Measurements from ENCODE around the gene NDUFA11. TPM values are rescaled to one million over a fixed set of nuclear protein-coding genes. Genes with fewer than 3 reads are reported as not detected.
A peak's percentile ranks its signal among the peaks of the same experiment; 100 is the strongest.

NDUFA11 gene
- polyA plus RNA-seq, 3 donors = 188 to 552 (median 396) TPM

GRCh38 chr19:5943623-5944022 is 40.0 kb upstream of the NDUFA11 start:
- H3K79me2 ChIP-seq (ENCODE audit: insufficient read depth, low read length) = peaks cover 55% of the 10 kb centered on the region

DNA sequence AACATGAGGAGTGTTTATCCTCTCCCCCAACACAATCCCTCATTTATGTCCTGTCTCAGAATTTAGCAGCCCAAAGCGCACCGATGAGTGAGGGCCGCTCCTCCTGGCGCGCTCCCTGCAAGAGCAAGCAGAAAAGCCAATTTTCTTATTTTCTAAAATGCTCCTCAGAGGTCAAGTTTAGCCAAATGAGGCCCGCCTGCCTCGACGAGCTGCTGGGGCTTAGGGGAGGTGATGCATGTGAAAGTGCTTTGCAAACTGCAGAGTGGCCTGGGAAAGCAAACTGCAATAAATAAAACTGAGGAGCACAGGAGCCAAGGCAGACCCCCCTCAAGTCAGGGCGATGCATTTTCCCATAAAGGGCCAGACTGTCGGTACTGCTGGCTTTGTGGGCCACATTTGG is 39.5 kb upstream of the NDUFA11 start:
- intact Hi-C loops (cut with micrococcal nuclease) = no loop called here
- Histone ChIP-seq H2AFZ (ENCODE audit: insufficient read depth, low read depth, low read length, poor library complexity, severe bottlenecking) (no peak overlapping the region), H3K4me3 (replicated peaks in 1 of 3; ENCODE audit: low read depth in 2 of 3, low read length in 3 of 3) (no peak overlapping the region), H3K79me2 (ENCODE audit: insufficient read depth, low read length) (peaks cover 54% of the 10 kb centered on the region), H3K36me3 (replicated peaks in 1 of 2; ENCODE audit: control insufficient read depth in 1 of 2, insufficient read depth in 2 of 2, low read length in 2 of 2) (peaks cover 35 to 62% of the 10 kb centered on the region in 2 donors), H3K27me3 (ENCODE audit: control insufficient read depth in 2 of 2, insufficient read depth in 2 of 2, low read length in 2 of 2) (no peaks in the 10 kb centered on the region), H3K27ac (ENCODE audit: low read depth in 1 of 2, low read length in 2 of 2) (no peak overlapping the region), H3K4me2 (replicated peaks; ENCODE audit: extremely low read depth, low read length, poor library complexity, severe bottlenecking) (no peak overlapping the region), H3K4me1 (ENCODE audit: control insufficient read depth in 1 of 2, insufficient read depth in 2 of 2, low read length in 2 of 2) (peaks cover 18% of the 10 kb centered on the region in 2 donors), H4K20me1 (ENCODE audit: insufficient read depth, low read length) (peaks cover 66% of the 10 kb centered on the region), H3K9me3 (replicated peaks in 1 of 2; ENCODE audit: control insufficient read depth in 1 of 2, insufficient read depth in 1 of 2, low read length in 2 of 2) (no peaks in the 10 kb centered on the region), H3K9ac (ENCODE audit: insufficient read depth, low read length, poor library complexity, severe bottlenecking) (no peak overlapping the region)
- Mint-ChIP-seq H3K4me3 (no peak overlapping the region), H3K27ac (no peak overlapping the region), H3K4me1 (peaks cover 18% of the 10 kb centered on the region), H3K27me3 (ENCODE audit: low read depth in 3 of 3) (peaks cover 0 to 2% (median 1%) of the 10 kb centered on the region in 3 donors), H3K9me3 (no peaks in the 10 kb centered on the region), H3K36me3 (peaks cover 48 to 66% of the 10 kb centered on the region in 2 donors)
- DNase-seq = no peak
- WGBS (ENCODE audit: insufficient coverage) = 94% methylated on average over 7 of the region's 10 CpGs
- no peak for TF ChIP-seq CTCF (IDR thresholded peaks at IDR 0.05)

More at GRCh38 chr19:5943623-5944022, 40.0 kb upstream of the NDUFA11 start:
- Histone ChIP-seq H4K20me1 (ENCODE audit: insufficient read depth, low read length) (peaks cover 66% of the 10 kb centered on the region), H3K27me3 (ENCODE audit: control insufficient read depth in 2 of 2, insufficient read depth in 2 of 2, low read length in 2 of 2) (no peaks in the 10 kb centered on the region), H3K4me2 (replicated peaks; ENCODE audit: extremely low read depth, low read length, poor library complexity, severe bottlenecking) (no peak overlapping the region), H3K9ac (ENCODE audit: insufficient read depth, low read length, poor library complexity, severe bottlenecking) (no peak overlapping the region), H3K4me1 (ENCODE audit: control insufficient read depth in 1 of 2, insufficient read depth in 2 of 2, low read length in 2 of 2) (peaks cover 24% of the 10 kb centered on the region in 2 donors), H2AFZ (ENCODE audit: insufficient read depth, low read depth, low read length, poor library complexity, severe bottlenecking) (no peak overlapping the region), H3K36me3 (replicated peaks in 1 of 2; ENCODE audit: control insufficient read depth in 1 of 2, insufficient read depth in 2 of 2, low read length in 2 of 2) (peaks cover 33 to 57% of the 10 kb centered on the region in 2 donors), H3K4me3 (replicated peaks in 1 of 3; ENCODE audit: low read depth in 2 of 3, low read length in 3 of 3) (no peak overlapping the region), H3K27ac (ENCODE audit: low read depth in 1 of 2, low read length in 2 of 2) (peak overlapping the region in 1 of 2 donors; percentile 32), H3K9me3 (replicated peaks in 1 of 2; ENCODE audit: control insufficient read depth in 1 of 2, insufficient read depth in 1 of 2, low read length in 2 of 2) (no peaks in the 10 kb centered on the region)
- Mint-ChIP-seq H3K27me3 (ENCODE audit: low read depth in 3 of 3) (peaks cover 0 to 2% (median 1%) of the 10 kb centered on the region in 3 donors), H3K4me1 (peaks cover 24% of the 10 kb centered on the region), H3K27ac (no peak overlapping the region), H3K36me3 (peaks cover 44 to 60% of the 10 kb centered on the region in 2 donors), H3K9me3 (no peaks in the 10 kb centered on the region), H3K4me3 (no peak overlapping the region)
- WGBS (ENCODE audit: insufficient coverage) = 79% methylated on average over 7 of the region's 10 CpGs
- no peak for TF ChIP-seq CTCF (IDR thresholded peaks at IDR 0.05)
- intact Hi-C loops (cut with micrococcal nuclease) = no loop called here
- no peak for DNase-seq
